ENCODE measurements around the gene CTSH.
"Not testable (repeated sequence)": the region's sequence is repeated elsewhere in the genome, so short reads cannot be mapped to it uniquely, and the experiment has no call there.

Gene CTSH

DNA sequence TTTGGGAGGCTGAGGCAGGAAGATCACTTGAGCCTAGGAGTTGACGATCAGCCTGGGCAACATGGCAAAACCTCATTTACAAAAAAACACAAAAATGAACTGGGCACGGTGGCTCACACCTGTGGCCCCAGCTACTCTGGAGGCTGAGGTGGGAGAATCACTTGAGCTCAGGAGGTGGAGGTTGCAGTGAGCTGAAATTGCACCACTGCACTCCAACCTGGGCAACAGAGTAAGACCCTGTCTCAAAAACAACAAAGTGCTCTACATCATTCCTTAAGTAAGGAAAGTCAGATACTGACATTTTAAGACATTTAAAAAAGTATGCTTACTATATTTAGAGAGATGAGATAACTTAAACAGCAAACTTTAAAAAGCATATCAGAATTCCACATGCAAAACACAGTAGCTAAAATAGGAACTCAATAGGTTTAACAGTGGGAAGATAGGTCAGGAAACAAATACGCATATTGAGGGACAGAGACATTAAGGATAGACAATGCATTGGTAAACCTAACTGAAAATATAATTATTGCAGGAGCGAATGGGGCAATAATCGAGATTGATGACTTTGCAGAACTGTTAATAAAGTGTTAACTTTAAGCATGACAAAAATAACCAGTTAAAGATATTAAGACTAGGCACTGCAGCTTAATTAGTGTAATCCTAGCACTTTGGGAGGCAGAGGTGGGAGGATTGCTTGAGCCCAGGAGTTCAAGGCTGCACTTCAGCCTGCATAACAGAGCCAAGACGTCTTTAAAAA, 40.1 kb downstream of the CTSH start:
- Mint-ChIP-seq H3K9me3 (ENCODE audit: low read depth) (no peaks in the 10 kb centered on the region), H3K4me3 (no peak overlapping the region), H3K4me1 (ENCODE audit: low read depth) (peaks cover 5% of the 10 kb centered on the region), H3K36me3 (peaks cover 8% of the 10 kb centered on the region), H3K27ac (peak overlapping the region; percentile 56), H3K27me3 (no peaks in the 10 kb centered on the region)

- not testable (repeated sequence) for H3K27ac Mint-ChIP-seq; H3K4me1 Mint-ChIP-seq (ENCODE audit: low read depth); H3K4me3 Mint-ChIP-seq; H3K27me3 Mint-ChIP-seq; H3K9me3 Mint-ChIP-seq (ENCODE audit: low read depth)
- H3K36me3 Mint-ChIP-seq: peaks cover 10% of the 10 kb centered on the region
Observed at GRCh38 chr15:78902281-78903032, 42.4 kb downstream of the CTSH start.

GRCh38 chr15:78900819-78901533, 43.9 kb downstream of the CTSH start:
- H3K4me3 Mint-ChIP-seq; H3K36me3 Mint-ChIP-seq; H3K9me3 Mint-ChIP-seq (ENCODE audit: low read depth); H3K4me1 Mint-ChIP-seq (ENCODE audit: low read depth); H3K27ac Mint-ChIP-seq; H3K27me3 Mint-ChIP-seq: not testable (repeated sequence)

GRCh38 chr15:78898540-78898939, 46.3 kb downstream of the CTSH start:
- H3K27ac Mint-ChIP-seq: no peak overlapping the region
- peaks cover 5% of the 10 kb centered on the region for H3K36me3 Mint-ChIP-seq

DNA sequence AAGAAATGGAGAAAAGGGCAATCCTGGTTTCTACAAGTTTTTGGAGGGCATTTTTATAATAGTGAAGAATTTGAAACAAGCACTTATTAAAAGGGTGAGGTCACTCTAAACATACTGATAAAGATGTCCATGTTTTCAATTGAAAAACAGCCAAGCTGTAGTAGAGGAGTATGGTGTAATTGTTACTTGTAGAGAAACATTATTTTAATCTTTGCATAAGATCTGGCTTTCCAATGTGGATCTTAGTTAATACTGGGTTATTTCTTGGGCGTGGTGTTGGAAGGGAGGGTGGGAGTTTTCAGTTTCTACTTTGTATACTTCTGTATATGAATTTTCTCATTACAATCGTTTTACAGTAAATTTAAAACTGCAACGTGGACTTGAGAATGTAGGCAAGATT, 49.4 kb downstream of the CTSH start:
- Mint-ChIP-seq H3K36me3 (peaks cover 5% of the 10 kb centered on the region), H3K4me1 (ENCODE audit: low read depth) (peaks cover 9% of the 10 kb centered on the region), H3K27me3 (no peaks in the 10 kb centered on the region), H3K4me3 (no peak overlapping the region), H3K9me3 (ENCODE audit: low read depth) (no peaks in the 10 kb centered on the region), H3K27ac (peak overlapping the region; percentile 25)

More at GRCh38 chr15:78898540-78898939, 46.3 kb downstream of the CTSH start:
- Mint-ChIP-seq H3K27me3 (no peaks in the 10 kb centered on the region), H3K9me3 (ENCODE audit: low read depth) (no peaks in the 10 kb centered on the region), H3K4me1 (ENCODE audit: low read depth) (peaks cover 4% of the 10 kb centered on the region), H3K4me3 (no peak overlapping the region)

GRCh38 chr15:78893538-78893937, 51.3 kb downstream of the CTSH start:
- peaks cover 2% of the 10 kb centered on the region for H3K36me3 Mint-ChIP-seq

DNA sequence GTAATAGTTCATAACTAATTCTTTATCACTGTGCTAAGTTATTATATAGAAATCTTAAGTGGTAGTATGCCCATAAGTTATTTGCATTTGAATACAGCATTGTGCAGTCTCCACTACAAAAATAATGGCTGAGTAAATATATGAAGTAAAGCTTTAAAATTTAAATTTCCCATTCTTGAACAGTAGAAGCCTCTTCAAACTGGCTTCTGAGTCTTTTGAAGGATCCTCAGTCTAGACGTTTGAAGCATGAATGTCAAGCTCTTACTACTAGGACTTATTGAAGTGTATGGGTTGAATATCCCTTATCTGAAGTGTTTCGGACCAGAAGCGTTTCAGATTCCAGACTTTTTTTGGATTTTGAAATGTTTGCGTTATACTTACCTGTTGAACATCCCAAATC, 55.8 kb downstream of the CTSH start:
- Mint-ChIP-seq H3K27me3 (no peaks in the 10 kb centered on the region), H3K4me3 (no peak overlapping the region), H3K27ac (peak overlapping the region; percentile 50), H3K9me3 (ENCODE audit: low read depth) (no peaks in the 10 kb centered on the region), H3K4me1 (ENCODE audit: low read depth) (peaks cover 22% of the 10 kb centered on the region), H3K36me3 (peaks cover 6% of the 10 kb centered on the region)

More at GRCh38 chr15:78893538-78893937, 51.3 kb downstream of the CTSH start:
- peaks cover 9% of the 10 kb centered on the region for H3K4me1 Mint-ChIP-seq (ENCODE audit: low read depth)
- no peak overlapping the region for H3K4me3 Mint-ChIP-seq
- H3K9me3 Mint-ChIP-seq (ENCODE audit: low read depth): no peaks in the 10 kb centered on the region
- no peaks in the 10 kb centered on the region for H3K27me3 Mint-ChIP-seq
- peak overlapping the region; percentile 7 for H3K27ac Mint-ChIP-seq

DNA sequence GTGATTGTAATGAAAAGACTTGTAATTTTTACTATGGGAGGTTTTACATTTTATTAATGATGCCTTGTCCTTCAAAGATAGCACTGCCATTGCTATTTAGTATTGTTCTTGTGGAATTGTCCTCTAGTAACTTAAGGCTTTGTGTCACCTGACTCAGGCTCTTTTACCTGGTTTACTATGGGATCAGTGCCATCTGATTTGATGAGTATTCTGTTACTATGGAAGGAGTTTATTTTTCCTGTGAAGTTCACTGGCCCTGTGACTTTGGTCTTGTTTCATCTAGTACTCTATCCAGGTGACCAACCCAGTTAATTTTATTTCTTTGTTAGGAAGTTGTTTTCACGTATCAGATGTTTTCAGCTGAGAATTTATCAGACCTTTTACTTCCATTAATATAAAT, 63.2 kb downstream of the CTSH start:
- Mint-ChIP-seq H3K27me3 (no peaks in the 10 kb centered on the region), H3K36me3 (peaks cover 3% of the 10 kb centered on the region), H3K9me3 (ENCODE audit: low read depth) (no peaks in the 10 kb centered on the region), H3K4me1 (ENCODE audit: low read depth) (peaks cover 72% of the 10 kb centered on the region), H3K27ac (peak overlapping the region; percentile 50), H3K4me3 (no peak overlapping the region)

DNA sequence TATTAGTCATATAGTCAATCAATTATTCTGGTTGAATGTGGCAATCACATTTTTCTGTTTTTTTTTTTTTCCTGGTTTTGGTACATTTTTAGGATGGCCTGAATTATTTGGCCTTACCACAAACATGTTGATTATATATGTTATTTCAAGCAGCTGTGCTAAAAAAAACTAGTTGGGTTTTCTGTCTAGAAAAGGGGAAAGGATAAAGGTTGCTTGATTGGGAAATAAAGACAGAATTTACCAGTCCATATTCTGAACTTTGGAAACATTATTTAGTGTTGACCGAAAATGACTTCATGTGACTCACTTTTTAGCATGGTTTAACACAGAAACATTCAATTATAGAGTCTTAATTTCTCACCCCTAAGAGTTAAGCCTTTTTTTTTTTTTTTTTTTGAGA, 64.0 kb downstream of the CTSH start:
- peaks cover 75% of the 10 kb centered on the region for H3K4me1 Mint-ChIP-seq (ENCODE audit: low read depth)
- H3K9me3 Mint-ChIP-seq (ENCODE audit: low read depth): no peaks in the 10 kb centered on the region
- peaks cover 3% of the 10 kb centered on the region for H3K36me3 Mint-ChIP-seq
- peak overlapping the region; percentile 52 for H3K4me3 Mint-ChIP-seq
- peak overlapping the region; percentile 34 for H3K27ac Mint-ChIP-seq
- no peaks in the 10 kb centered on the region for H3K27me3 Mint-ChIP-seq

DNA sequence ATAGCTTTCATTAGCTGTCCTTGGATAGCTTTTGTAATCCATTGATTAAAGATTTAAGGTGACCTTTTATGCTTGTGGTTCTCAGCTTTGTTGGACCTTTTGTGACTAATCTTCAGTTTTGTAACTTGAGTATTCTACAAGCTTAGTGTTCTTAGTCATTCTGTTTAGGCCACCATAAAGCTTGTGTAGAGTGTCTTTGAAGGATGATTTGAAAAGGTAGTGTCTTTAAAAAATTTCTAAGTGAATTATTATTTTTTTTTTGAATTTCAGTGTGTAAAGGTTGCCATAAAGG, 64.7 kb downstream of the CTSH start:
- Mint-ChIP-seq H3K4me1 (ENCODE audit: low read depth) (peaks cover 75% of the 10 kb centered on the region), H3K27ac (peak overlapping the region; percentile 81), H3K4me3 (no peak overlapping the region), H3K27me3 (no peaks in the 10 kb centered on the region), H3K9me3 (ENCODE audit: low read depth) (no peaks in the 10 kb centered on the region), H3K36me3 (peaks cover 3% of the 10 kb centered on the region)

- Mint-ChIP-seq H3K27ac (peak overlapping the region; percentile 81), H3K9me3 (ENCODE audit: low read depth) (no peaks in the 10 kb centered on the region), H3K36me3 (peaks cover 3% of the 10 kb centered on the region), H3K4me1 (ENCODE audit: low read depth) (peaks cover 76% of the 10 kb centered on the region), H3K4me3 (peak overlapping the region; percentile 70), H3K27me3 (no peaks in the 10 kb centered on the region)
Observed at GRCh38 chr15:78879517-78880241, 65.2 kb downstream of the CTSH start.

DNA sequence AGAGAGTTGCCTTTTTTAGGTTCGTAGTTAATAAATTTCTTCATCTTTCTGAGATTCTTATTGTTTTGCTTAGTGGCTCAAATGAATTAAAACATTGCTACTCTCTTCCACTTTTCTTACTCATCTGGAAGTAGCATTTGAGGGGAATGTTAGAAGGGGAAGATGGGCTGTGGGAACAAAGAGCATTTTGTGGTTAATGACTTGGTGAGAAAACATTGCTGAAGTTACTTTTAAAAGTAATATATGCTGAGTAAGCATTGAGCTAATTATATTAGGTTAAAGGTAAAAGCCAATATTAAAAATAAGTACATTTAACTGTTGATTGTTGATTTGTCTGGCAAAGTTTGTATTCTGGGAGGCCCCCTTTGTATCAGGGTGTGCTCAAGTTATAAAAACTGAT, 66.5 kb downstream of the CTSH start:
- H3K27ac Mint-ChIP-seq: peak overlapping the region; percentile 83
- H3K4me1 Mint-ChIP-seq (ENCODE audit: low read depth): peaks cover 73% of the 10 kb centered on the region
- peak overlapping the region; percentile 99 for H3K4me3 Mint-ChIP-seq
- H3K9me3 Mint-ChIP-seq (ENCODE audit: low read depth): no peaks in the 10 kb centered on the region
- no peaks in the 10 kb centered on the region for H3K27me3 Mint-ChIP-seq
- H3K36me3 Mint-ChIP-seq: no peaks in the 10 kb centered on the region

- peaks cover 68% of the 10 kb centered on the region for H3K4me1 Mint-ChIP-seq (ENCODE audit: low read depth)
- peak overlapping the region; percentile 99 for H3K4me3 Mint-ChIP-seq
- not testable (repeated sequence) for H3K27me3 Mint-ChIP-seq; H3K36me3 Mint-ChIP-seq; H3K9me3 Mint-ChIP-seq (ENCODE audit: low read depth); H3K27ac Mint-ChIP-seq
Observed at GRCh38 chr15:78876954-78877353, 67.9 kb downstream of the CTSH start.

DNA sequence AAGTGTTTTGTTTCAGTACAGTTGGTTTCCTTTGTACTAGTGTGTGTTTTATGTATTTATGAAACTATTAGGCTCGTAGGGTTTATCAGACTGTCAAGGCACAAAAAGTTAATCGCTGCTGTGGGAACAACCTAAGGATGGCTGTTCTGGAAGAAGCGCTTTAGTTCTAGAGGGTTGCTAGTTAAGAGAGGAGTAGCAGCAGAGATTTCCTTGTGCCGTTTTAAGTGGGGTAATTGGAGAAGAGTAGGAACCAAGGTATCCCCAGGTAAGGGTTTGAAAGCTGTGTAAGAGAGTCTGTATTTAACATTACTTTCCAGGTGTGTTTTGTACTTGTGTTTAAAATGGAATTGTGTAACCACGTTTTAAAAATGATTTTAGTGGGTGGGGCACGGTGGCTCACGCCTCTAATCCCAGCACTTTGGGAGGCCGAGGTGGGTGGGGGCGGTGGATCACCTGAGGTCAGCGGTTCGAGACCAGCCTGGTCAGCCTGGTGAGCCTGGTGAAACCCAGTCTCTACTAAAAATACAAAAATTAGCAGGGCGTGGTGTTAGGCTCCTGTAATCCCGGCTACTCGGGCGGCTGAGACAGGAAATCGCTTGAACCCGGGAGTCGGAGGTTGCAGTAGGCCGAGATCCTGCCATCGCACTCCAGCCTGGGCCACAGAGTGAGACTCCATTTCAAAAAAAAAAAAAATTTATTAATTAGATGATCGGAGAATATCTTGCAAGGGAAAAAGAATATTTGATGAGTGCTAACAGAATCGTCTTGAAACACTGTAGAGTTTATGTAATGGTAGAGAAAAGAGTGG, 69.5 kb downstream of the CTSH start:
- Mint-ChIP-seq H3K36me3 (no peaks in the 10 kb centered on the region), H3K27me3 (no peaks in the 10 kb centered on the region), H3K4me1 (ENCODE audit: low read depth) (peaks cover 56% of the 10 kb centered on the region)

More for the DNA sequence above, 69.5 kb downstream of the CTSH start:
- Mint-ChIP-seq H3K27ac (peak overlapping the region; percentile 100), H3K9me3 (ENCODE audit: low read depth) (no peaks in the 10 kb centered on the region), H3K4me3 (peak overlapping the region; percentile 99)
